Measurements from ENCODE around the gene ANKRD13B. TPM values are rescaled to one million over a fixed set of nuclear protein-coding genes. Genes with fewer than 3 reads are reported as not detected.
A peak's percentile ranks its signal among the peaks of the same experiment; 100 is the strongest.

The ANKRD13B gene
- polyA plus RNA-seq, 1 experiment: 2.5 TPM

GRCh38 chr17:29620779-29621500 is 28.0 kb downstream of the ANKRD13B start:
- Histone ChIP-seq H3K27me3 (ENCODE audit: control insufficient read depth, insufficient read depth, low read length) (no peaks in the 10 kb centered on the region), H3K9me3 (ENCODE audit: control insufficient read depth, insufficient read depth, low read length) (no peaks in the 10 kb centered on the region; the same call in 1 of the 2 replicates), H3K4me3 (ENCODE audit: low read depth, low read length) (no peak overlapping the region; the same call in 1 of the 2 replicates), H3K27ac (ENCODE audit: low read depth, low read length) (no peak overlapping the region)
- TF ChIP-seq, protein P1, sequence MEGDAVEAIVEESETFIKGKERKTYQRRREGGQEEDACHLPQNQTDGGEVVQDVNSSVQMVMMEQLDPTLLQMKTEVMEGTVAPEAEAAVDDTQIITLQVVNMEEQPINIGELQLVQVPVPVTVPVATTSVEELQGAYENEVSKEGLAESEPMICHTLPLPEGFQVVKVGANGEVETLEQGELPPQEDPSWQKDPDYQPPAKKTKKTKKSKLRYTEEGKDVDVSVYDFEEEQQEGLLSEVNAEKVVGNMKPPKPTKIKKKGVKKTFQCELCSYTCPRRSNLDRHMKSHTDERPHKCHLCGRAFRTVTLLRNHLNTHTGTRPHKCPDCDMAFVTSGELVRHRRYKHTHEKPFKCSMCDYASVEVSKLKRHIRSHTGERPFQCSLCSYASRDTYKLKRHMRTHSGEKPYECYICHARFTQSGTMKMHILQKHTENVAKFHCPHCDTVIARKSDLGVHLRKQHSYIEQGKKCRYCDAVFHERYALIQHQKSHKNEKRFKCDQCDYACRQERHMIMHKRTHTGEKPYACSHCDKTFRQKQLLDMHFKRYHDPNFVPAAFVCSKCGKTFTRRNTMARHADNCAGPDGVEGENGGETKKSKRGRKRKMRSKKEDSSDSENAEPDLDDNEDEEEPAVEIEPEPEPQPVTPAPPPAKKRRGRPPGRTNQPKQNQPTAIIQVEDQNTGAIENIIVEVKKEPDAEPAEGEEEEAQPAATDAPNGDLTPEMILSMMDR (IDR thresholded peaks at IDR 0.05; ENCODE audit: low read depth, low read length): no peak
- ChIA-PET CTCF (interaction anchor here (0.5 to 1.1 kb wide), 4 partner anchors 19 to 401 kb away, joined by 3 to 6 read pairs (median 3); no protein-coding TSS in a partner anchor), POLR2A (no interaction called here)
- DNase-seq (ENCODE audit: low read depth, low spot score): no peak

DNA sequence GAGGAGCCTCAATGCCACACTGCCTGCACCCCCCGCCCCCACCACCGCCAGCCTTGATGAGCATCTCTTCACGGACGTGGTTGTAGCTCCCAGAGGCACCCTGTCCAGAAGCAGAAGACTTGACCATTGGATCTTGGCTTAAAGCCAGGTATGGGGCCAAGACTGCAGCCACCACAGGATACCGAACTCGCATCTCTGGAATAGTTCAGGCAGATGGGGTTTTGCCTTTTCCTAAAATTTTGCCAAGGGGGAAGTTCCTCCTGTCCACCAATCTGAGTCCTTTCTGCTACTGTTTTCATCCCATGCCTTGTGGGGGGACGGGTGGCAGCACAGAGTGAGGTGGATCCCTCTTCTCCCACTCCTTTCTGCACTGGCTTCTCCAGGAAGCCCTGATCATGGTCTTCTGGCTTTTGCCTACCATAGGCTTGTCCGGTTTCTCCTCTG is 28.8 kb downstream of the ANKRD13B start:
- Histone ChIP-seq H3K27ac (ENCODE audit: low read depth, low read length) (no peak overlapping the region), H3K9me3 (ENCODE audit: control insufficient read depth, insufficient read depth, low read length) (no peaks in the 10 kb centered on the region; the same call in 1 of the 2 replicates), H3K27me3 (ENCODE audit: control insufficient read depth, insufficient read depth, low read length) (no peaks in the 10 kb centered on the region), H3K4me3 (ENCODE audit: low read depth, low read length) (peak overlapping the region; percentile 77)
- CTCF ChIA-PET: interaction anchor here (0.6 to 1.1 kb wide), 3 partner anchors 18 to 477 kb away, joined by 3 to 5 read pairs (median 3); no protein-coding TSS in a partner anchor
- TF ChIP-seq, protein P1 (IDR thresholded peaks at IDR 0.05; ENCODE audit: low read depth, low read length): no peak
- POLR2A ChIA-PET: no interaction called here
- DNase-seq (ENCODE audit: low read depth, low spot score): no peak

- TF ChIP-seq, protein P1 (IDR thresholded peaks at IDR 0.05; ENCODE audit: low read depth, low read length): no peak
- H3K27me3 ChIP-seq (ENCODE audit: control insufficient read depth, insufficient read depth, low read length): no peaks in the 10 kb centered on the region
- H3K9me3 ChIP-seq (ENCODE audit: control insufficient read depth, insufficient read depth, low read length): no peaks in the 10 kb centered on the region; the same call in 1 of the 2 replicates
- ChIA-PET POLR2A (interaction anchor here (0.6 kb wide), 1 partner anchor 112 kb away, joined by 3 read pairs; no protein-coding TSS in a partner anchor), CTCF (no interaction called here)
- peak within 1 kb of the TSS; percentile 2 for H3K27ac ChIP-seq (ENCODE audit: low read depth, low read length)
- peak within 1 kb of the TSS; percentile 77 for H3K4me3 ChIP-seq (ENCODE audit: low read depth, low read length)
- no peak for DNase-seq (ENCODE audit: low read depth, low spot score)
Observed at GRCh38 chr17:29622337-29623282, 29.7 kb downstream of the ANKRD13B start, which contains the start of gene CORO6. Gene CORO6, minus strand, starts transcription at chr17:29622912. Its CDS starts 1,491 bp downstream, at chr17:29621421.

DNA sequence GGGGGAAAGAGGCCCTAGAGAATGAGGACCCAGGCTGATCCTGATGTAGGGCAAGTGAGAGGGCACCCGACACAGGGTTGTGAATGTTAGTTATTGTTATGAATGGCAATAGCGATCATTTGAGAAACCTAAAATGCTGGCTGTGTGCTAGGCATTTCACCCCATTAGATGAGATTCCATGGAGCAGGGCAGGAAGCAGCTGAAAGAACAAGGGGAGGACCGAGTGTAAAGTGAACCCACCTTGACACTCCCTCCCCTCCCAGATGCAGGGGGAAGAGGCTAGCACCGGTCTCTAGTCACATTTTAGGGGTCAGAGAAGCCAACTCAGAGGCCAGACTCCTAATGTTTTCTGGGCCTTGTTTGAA is 30.3 kb downstream of the ANKRD13B start:
- Histone ChIP-seq H3K27ac (ENCODE audit: low read depth, low read length) (no peak overlapping the region), H3K4me3 (ENCODE audit: low read depth, low read length) (peak overlapping the region; percentile 77; the same call in 1 of the 2 replicates), H3K27me3 (ENCODE audit: control insufficient read depth, insufficient read depth, low read length) (no peaks in the 10 kb centered on the region), H3K9me3 (ENCODE audit: control insufficient read depth, insufficient read depth, low read length) (no peaks in the 10 kb centered on the region; the same call in 1 of the 2 replicates)
- DNase-seq (ENCODE audit: low read depth, low spot score): no peak
- POLR2A ChIA-PET: interaction anchor here (0.6 kb wide), 1 partner anchor 161 kb away, joined by 3 read pairs; no protein-coding TSS in a partner anchor
- TF ChIP-seq, protein P1 (IDR thresholded peaks at IDR 0.05; ENCODE audit: low read depth, low read length): no peak
- CTCF ChIA-PET: interaction anchor here (0.6 to 1.9 kb wide), 2 partner anchors 10 to 42 kb away, joined by 3 to 5 read pairs; no protein-coding TSS in a partner anchor
